Measurements from ENCODE around the gene PTGS1. TPM values are rescaled to one million over a fixed set of nuclear protein-coding genes. Genes with fewer than 3 reads are reported as not detected.

Gene PTGS1
- polyA plus RNA-seq, 1 donor from 2014 or later, result 0.17 TPM

GRCh38 chr9:122389195-122389594 lies 18.4 kb downstream of the PTGS1 start:
- H3K9me3 ChIP-seq (ENCODE audit: low read length), result no peaks in the 10 kb centered on the region
- H3K4me3 ChIP-seq (ENCODE audit: low read length), result no peak overlapping the region
- no peak overlapping the region for H2AFZ ChIP-seq (ENCODE audit: low read depth, low read length)
- no peak overlapping the region for H3K9ac ChIP-seq (ENCODE audit: low read length)
- TF ChIP-seq EP300 (conservative IDR thresholded peaks at IDR 0.05; ENCODE audit: poor library complexity, severe bottlenecking), result no peak
- TF ChIP-seq EZH2 (IDR thresholded peaks at IDR 0.05; ENCODE audit: borderline replicate concordance, insufficient read depth, low read length, poor library complexity, severe bottlenecking), result no peak
- no peak for TF ChIP-seq TAF1 (IDR thresholded peaks at IDR 0.05; ENCODE audit: low read depth)
- TF ChIP-seq, protein P1, sequence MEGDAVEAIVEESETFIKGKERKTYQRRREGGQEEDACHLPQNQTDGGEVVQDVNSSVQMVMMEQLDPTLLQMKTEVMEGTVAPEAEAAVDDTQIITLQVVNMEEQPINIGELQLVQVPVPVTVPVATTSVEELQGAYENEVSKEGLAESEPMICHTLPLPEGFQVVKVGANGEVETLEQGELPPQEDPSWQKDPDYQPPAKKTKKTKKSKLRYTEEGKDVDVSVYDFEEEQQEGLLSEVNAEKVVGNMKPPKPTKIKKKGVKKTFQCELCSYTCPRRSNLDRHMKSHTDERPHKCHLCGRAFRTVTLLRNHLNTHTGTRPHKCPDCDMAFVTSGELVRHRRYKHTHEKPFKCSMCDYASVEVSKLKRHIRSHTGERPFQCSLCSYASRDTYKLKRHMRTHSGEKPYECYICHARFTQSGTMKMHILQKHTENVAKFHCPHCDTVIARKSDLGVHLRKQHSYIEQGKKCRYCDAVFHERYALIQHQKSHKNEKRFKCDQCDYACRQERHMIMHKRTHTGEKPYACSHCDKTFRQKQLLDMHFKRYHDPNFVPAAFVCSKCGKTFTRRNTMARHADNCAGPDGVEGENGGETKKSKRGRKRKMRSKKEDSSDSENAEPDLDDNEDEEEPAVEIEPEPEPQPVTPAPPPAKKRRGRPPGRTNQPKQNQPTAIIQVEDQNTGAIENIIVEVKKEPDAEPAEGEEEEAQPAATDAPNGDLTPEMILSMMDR (IDR thresholded peaks at IDR 0.05; ENCODE audit: poor library complexity, severe bottlenecking), result no peak
- no peak for TF ChIP-seq REST (IDR thresholded peaks at IDR 0.05; ENCODE audit: borderline replicate concordance)
- TF ChIP-seq SMC3 (conservative IDR thresholded peaks at IDR 0.05; ENCODE audit: poor library complexity), result no peak
- TF ChIP-seq MXI1 (conservative IDR thresholded peaks at IDR 0.05; ENCODE audit: poor library complexity, severe bottlenecking), result no peak
- no peak for TF ChIP-seq POLR2AphosphoS5 (IDR thresholded peaks at IDR 0.05)
- no peak for TF ChIP-seq RAD21 (conservative IDR thresholded peaks at IDR 0.05)
- H3F3A ChIP-seq (ENCODE audit: insufficient read depth, low read length, poor library complexity, severe bottlenecking), result no peaks in the 10 kb centered on the region
- no peaks in the 10 kb centered on the region for H3K9me2 ChIP-seq (ENCODE audit: insufficient read depth, low read length)
- no peaks in the 10 kb centered on the region for H3K27me3 ChIP-seq (ENCODE audit: insufficient read depth, low read depth, low read length)
- H3K79me2 ChIP-seq (replicated peaks; ENCODE audit: insufficient read depth, low read length), result no peaks in the 10 kb centered on the region
- H3K27ac ChIP-seq (ENCODE audit: low read length), result no peak overlapping the region
- H3K4me2 ChIP-seq (ENCODE audit: low read length), result no peak overlapping the region
- no peaks in the 10 kb centered on the region for H4K20me1 ChIP-seq (ENCODE audit: insufficient read depth)
- H3K36me3 ChIP-seq (ENCODE audit: insufficient read depth, low read length), result no peaks in the 10 kb centered on the region

DNA sequence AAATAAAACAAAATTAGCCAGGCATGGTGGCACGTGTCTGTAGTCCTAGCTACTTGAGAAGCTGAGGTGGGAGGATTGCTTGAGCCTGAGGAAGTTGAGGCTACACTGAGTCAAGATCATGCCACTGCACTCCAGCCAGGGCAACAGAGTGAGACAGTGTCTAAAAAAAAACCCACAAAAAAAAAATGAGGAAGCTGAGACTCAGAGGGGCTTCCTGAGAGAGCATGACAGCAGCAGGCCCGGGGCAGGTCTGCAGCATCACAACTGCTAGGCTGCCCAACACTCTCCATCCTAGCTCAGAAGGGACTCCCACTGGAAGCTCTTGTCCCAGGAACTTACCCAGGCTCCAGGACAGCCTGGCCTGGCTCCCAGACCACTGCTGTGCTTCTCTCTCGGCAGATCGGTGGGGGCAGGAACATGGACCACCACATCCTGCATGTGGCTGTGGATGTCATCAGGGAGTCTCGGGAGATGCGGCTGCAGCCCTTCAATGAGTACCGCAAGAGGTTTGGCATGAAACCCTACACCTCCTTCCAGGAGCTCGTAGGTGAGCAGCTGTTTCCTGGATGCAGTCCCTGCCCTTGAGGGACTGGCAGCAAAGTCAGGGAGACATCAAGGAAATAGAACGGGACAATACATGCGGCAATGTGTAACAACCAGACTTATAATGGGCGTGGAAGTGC lies 19.1 kb downstream of the PTGS1 start:
- H2AFZ ChIP-seq (ENCODE audit: low read depth, low read length), result no peak overlapping the region
- H3K79me2 ChIP-seq (replicated peaks; ENCODE audit: insufficient read depth, low read length), result no peaks in the 10 kb centered on the region
- no peak overlapping the region for H3K4me2 ChIP-seq (ENCODE audit: low read length)
- no peak overlapping the region for H3K4me3 ChIP-seq (ENCODE audit: low read length)
- H3K9ac ChIP-seq (ENCODE audit: low read length), result no peak overlapping the region
- H3K36me3 ChIP-seq (ENCODE audit: insufficient read depth, low read length), result no peaks in the 10 kb centered on the region
- no peaks in the 10 kb centered on the region for H3K27me3 ChIP-seq (ENCODE audit: insufficient read depth, low read depth, low read length)
- H3K9me3 ChIP-seq (ENCODE audit: low read length), result no peaks in the 10 kb centered on the region
- H3K27ac ChIP-seq (ENCODE audit: low read length), result no peak overlapping the region
- H4K20me1 ChIP-seq (ENCODE audit: insufficient read depth), result no peaks in the 10 kb centered on the region
- no peaks in the 10 kb centered on the region for H3F3A ChIP-seq (ENCODE audit: insufficient read depth, low read length, poor library complexity, severe bottlenecking)
- TF ChIP-seq POLR2AphosphoS5 (IDR thresholded peaks at IDR 0.05) (no peak), TAF1 (IDR thresholded peaks at IDR 0.05; ENCODE audit: low read depth) (no peak), EZH2 (IDR thresholded peaks at IDR 0.05; ENCODE audit: borderline replicate concordance, insufficient read depth, low read length, poor library complexity, severe bottlenecking) (no peak), MXI1 (conservative IDR thresholded peaks at IDR 0.05; ENCODE audit: poor library complexity, severe bottlenecking) (no peak), REST (IDR thresholded peaks at IDR 0.05; ENCODE audit: borderline replicate concordance) (no peak), SMC3 (conservative IDR thresholded peaks at IDR 0.05; ENCODE audit: poor library complexity) (no peak), EP300 (conservative IDR thresholded peaks at IDR 0.05; ENCODE audit: poor library complexity, severe bottlenecking) (no peak), RAD21 (conservative IDR thresholded peaks at IDR 0.05) (no peak)
- TF ChIP-seq, protein P1 (IDR thresholded peaks at IDR 0.05; ENCODE audit: poor library complexity, severe bottlenecking), result no peak
- H3K9me2 ChIP-seq (ENCODE audit: insufficient read depth, low read length), result no peaks in the 10 kb centered on the region
